Trophoblast cell (in vitro differentiated cells and primary cell): ENCODE data around the gene SMIM45.
A peak's percentile ranks its signal among the peaks of the same experiment; 100 is the strongest.

Source experiments
- DNase-seq, 2 donors: peaks; one replicate each; pipeline ENCODE4 v3.0.0-alpha.2; 2016
- H2AFZ ChIP-seq: 2 replicates; pipeline ENCODE4 v1.6.1; 2013; ENCODE audit warnings: low read length, moderate library complexity, mild to moderate bottlenecking; ENCODE audit not compliant: insufficient read depth, poor library complexity
- H2AK5ac ChIP-seq: 2 replicates; pipeline ENCODE4 v1.6.1; 2013; ENCODE audit warnings: mild to moderate bottlenecking, low read length
- H2BK120ac ChIP-seq: 2 replicates; pipeline ENCODE4 v1.6.1; 2013; ENCODE audit warnings: low read length, mild to moderate bottlenecking, moderate library complexity; ENCODE audit not compliant: insufficient read depth, poor library complexity
- H2BK12ac ChIP-seq: 2 replicates; pipeline ENCODE4 v1.6.1; 2013; ENCODE audit warnings: mild to moderate bottlenecking, low read length, moderate library complexity
- H2BK5ac ChIP-seq: 2 replicates; pipeline ENCODE4 v1.6.1; 2013; ENCODE audit warnings: low read length, low read depth, moderate library complexity, mild to moderate bottlenecking; ENCODE audit not compliant: poor library complexity
- H3K14ac ChIP-seq: 2 replicates; pipeline ENCODE4 v1.6.1; 2013; ENCODE audit warnings: mild to moderate bottlenecking, low read length
- H3K18ac ChIP-seq: 2 replicates; pipeline ENCODE4 v1.6.1; 2013; ENCODE audit warnings: mild to moderate bottlenecking, low read length
- H3K23ac ChIP-seq: 2 replicates; pipeline ENCODE4 v1.6.1; 2013; ENCODE audit warnings: low read length
- H3K27ac ChIP-seq: 2 replicates; pipeline ENCODE4 v1.5.1; 2013; ENCODE audit warnings: low read depth, mild to moderate bottlenecking, inconsistent platforms, low read length, moderate library complexity
- H3K27me3 ChIP-seq: 2 replicates; pipeline ENCODE4 v1.6.1; 2013; ENCODE audit warnings: inconsistent platforms, mild to moderate bottlenecking, low read length, moderate library complexity; ENCODE audit not compliant: insufficient read depth
- H3K36me3 ChIP-seq, 2 experiments: 1 replicate in 1 of 2; 2 replicates in 1 of 2; pipeline ENCODE4 v1.6.1; 2013; ENCODE audit warnings: low read length in 2 of 2, mild to moderate bottlenecking in 2 of 2, moderate library complexity in 1 of 2; ENCODE audit not compliant: insufficient read depth in 2 of 2, control insufficient read depth in 1 of 2
- H3K4ac ChIP-seq: 2 replicates; pipeline ENCODE4 v1.6.1; 2013; ENCODE audit warnings: low read depth, mild to moderate bottlenecking, low read length, moderate library complexity
- H3K4me1 ChIP-seq, 2 experiments: 1 replicate in 1 of 2; 2 replicates in 1 of 2; pipeline ENCODE4 v1.6.1; 2013; ENCODE audit warnings: low read length in 2 of 2, mild to moderate bottlenecking in 2 of 2, moderate library complexity in 1 of 2; ENCODE audit not compliant: insufficient read depth in 2 of 2, control insufficient read depth in 1 of 2
- H3K4me2 ChIP-seq: 2 replicates; pipeline ENCODE4 v1.6.1; 2013; ENCODE audit warnings: inconsistent platforms, mild to moderate bottlenecking, low read length, moderate library complexity
- H3K4me3 ChIP-seq: 2 replicates; pipeline ENCODE4 v1.5.1; 2013; ENCODE audit warnings: mild to moderate bottlenecking, low read depth, low read length, inconsistent platforms
- H3K79me1 ChIP-seq: one replicate; pipeline ENCODE4 v1.6.1; 2013; ENCODE audit warnings: low read length
- H3K79me2 ChIP-seq: 2 replicates; pipeline ENCODE4 v1.6.1; 2013; ENCODE audit warnings: low read length, mild to moderate bottlenecking; ENCODE audit not compliant: control insufficient read depth, insufficient read depth, poor library complexity
- H3K9ac ChIP-seq: 2 replicates; pipeline ENCODE4 v1.6.1; 2013; ENCODE audit warnings: mild to moderate bottlenecking, low read length
- H3K9me3 ChIP-seq: 2 replicates; pipeline ENCODE4 v1.6.1; 2013; ENCODE audit warnings: low read depth, mild to moderate bottlenecking, control low read depth, inconsistent platforms, low read length; ENCODE audit not compliant: insufficient read depth
- H4K12ac ChIP-seq: 2 replicates; pipeline ENCODE4 v1.6.1; 2013; ENCODE audit warnings: low read depth, mild to moderate bottlenecking, low read length, moderate library complexity
- H4K8ac ChIP-seq: 2 replicates; pipeline ENCODE4 v1.6.1; 2013; ENCODE audit warnings: low read depth, mild to moderate bottlenecking, low read length, moderate library complexity
- H4K91ac ChIP-seq: one replicate; pipeline ENCODE4 v1.6.1; 2013; ENCODE audit warnings: low read depth, mild to moderate bottlenecking, low read length, moderate library complexity
- WGBS: extraction: QIAGEN DNeasy Blood & Tissue Kit; methylation state at CpG from one replicate; pipeline ENCODE4 v1.1.7; 2013; ENCODE audit warnings: missing lambda C conversion rate; ENCODE audit not compliant: insufficient read length, insufficient coverage; ENCODE audit errors: extremely low coverage; 5-methylcytosine and 5-hydroxymethylcytosine counted together

Gene SMIM45

DNA sequence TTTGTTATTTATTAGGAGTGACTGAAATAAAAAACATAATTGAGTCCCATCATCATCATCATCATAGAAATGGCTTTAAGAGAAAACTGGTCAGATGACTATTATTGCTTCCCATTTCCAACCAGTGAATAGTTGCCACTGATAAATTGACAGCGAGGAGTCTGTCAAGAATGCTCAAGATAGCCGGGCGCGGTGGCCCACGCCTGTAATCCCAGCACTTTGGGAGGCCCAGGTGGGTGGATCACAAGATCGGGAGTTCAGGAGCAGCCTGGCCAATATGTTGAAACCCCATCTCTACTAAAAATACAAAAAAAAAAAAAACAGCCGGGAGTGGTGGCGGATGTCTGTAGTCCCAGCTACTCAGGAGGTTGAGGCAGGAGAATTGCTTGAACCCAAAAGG lies 48.5 kb downstream of the SMIM45 start:
- no peak overlapping the region for H2BK5ac ChIP-seq
- no peak overlapping the region for H3K23ac ChIP-seq
- no peaks in the 10 kb centered on the region for H3K9me3 ChIP-seq
- H4K12ac ChIP-seq = no peak overlapping the region
- no peak for DNase-seq
- H3K18ac ChIP-seq = no peak overlapping the region
- no peak overlapping the region for H3K14ac ChIP-seq
- no peak overlapping the region for H4K8ac ChIP-seq
- no peak overlapping the region for H3K4me3 ChIP-seq
- H3K27me3 ChIP-seq = no peaks in the 10 kb centered on the region
- no peak overlapping the region for H2BK120ac ChIP-seq
- no CpG with 5 or more reads among the region's 8 CpGs for WGBS
- H4K91ac ChIP-seq = no peak overlapping the region
- no peaks in the 10 kb centered on the region for H3K79me1 ChIP-seq
- no peak overlapping the region for H3K9ac ChIP-seq
- H3K4ac ChIP-seq = no peak overlapping the region
- H3K4me2 ChIP-seq = no peak overlapping the region
- H3K4me1 ChIP-seq = no peaks in the 10 kb centered on the region
- H2AK5ac ChIP-seq = no peak overlapping the region
- no peaks in the 10 kb centered on the region for H3K36me3 ChIP-seq
- no peak overlapping the region for H2BK12ac ChIP-seq
- H3K79me2 ChIP-seq = no peaks in the 10 kb centered on the region
- no peak overlapping the region for H2AFZ ChIP-seq
- no peak overlapping the region for H3K27ac ChIP-seq

DNA sequence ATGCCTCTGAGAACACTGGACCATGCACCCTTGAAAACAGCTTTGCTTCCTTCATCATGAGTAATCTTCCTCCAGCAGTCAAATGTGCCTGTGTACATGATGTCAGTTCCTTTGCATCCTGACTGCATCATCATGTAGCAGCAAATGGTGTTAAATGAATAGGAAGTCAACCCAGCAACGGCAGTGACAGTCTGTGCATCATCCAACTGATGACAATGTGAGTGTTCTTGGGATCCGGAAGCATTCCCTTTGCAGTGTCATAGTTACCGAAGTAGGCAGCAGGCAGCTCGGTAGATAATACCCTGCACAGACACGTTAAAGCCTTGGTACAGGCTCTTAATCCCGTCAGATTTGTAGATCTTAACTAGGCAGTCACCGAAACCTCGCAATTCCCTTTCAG lies 49.2 kb downstream of the SMIM45 start:
- Histone ChIP-seq H2BK12ac (no peak overlapping the region), H3K27ac (no peak overlapping the region), H3K36me3 (no peaks in the 10 kb centered on the region), H3K4me2 (no peak overlapping the region), H2AK5ac (no peak overlapping the region), H3K14ac (no peak overlapping the region), H4K8ac (no peak overlapping the region), H2AFZ (no peak overlapping the region), H2BK5ac (no peak overlapping the region), H3K18ac (no peak overlapping the region), H3K79me2 (no peaks in the 10 kb centered on the region), H3K79me1 (no peaks in the 10 kb centered on the region), H3K4me1 (no peaks in the 10 kb centered on the region), H3K4ac (no peak overlapping the region), H4K12ac (no peak overlapping the region), H3K9ac (no peak overlapping the region), H3K4me3 (no peak overlapping the region), H3K23ac (peak overlapping the region; percentile 9), H2BK120ac (no peak overlapping the region), H3K27me3 (no peaks in the 10 kb centered on the region), H4K91ac (no peak overlapping the region), H3K9me3 (no peaks in the 10 kb centered on the region)
- peak in 1 of 2 donors; percentile 27 for DNase-seq
- WGBS = no CpG with 5 or more reads among the region's 8 CpGs

DNA sequence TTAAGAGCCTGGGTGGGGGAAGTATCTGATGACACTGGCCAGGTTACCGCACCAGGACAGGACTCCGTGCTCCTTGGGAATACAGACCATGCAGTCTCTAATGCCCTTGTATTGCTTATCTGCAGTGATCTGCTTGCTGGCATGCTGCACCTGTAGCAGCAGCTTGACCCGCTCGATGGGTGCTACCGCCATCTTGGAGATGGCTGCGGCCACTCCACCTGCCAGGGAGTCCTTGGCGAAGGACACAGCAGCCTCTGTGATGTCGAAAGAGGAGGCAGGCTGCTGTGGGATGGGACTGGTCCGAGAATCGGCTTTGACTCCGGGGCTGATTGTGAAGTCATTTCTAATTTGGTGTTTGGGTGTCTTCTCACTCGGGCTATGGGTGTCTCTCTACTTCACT lies 49.8 kb downstream of the SMIM45 start:
- Histone ChIP-seq H3K23ac (no peak overlapping the region), H3K4me2 (no peak overlapping the region), H3K36me3 (no peaks in the 10 kb centered on the region), H2BK12ac (no peak overlapping the region), H3K9ac (no peak overlapping the region), H4K8ac (no peak overlapping the region), H3K14ac (no peak overlapping the region), H3K4me1 (no peaks in the 10 kb centered on the region), H2AFZ (no peak overlapping the region), H3K27ac (no peak overlapping the region), H3K79me1 (no peaks in the 10 kb centered on the region), H2BK5ac (no peak overlapping the region), H3K18ac (no peak overlapping the region), H3K4ac (no peak overlapping the region), H3K4me3 (no peak overlapping the region), H3K79me2 (no peaks in the 10 kb centered on the region), H4K91ac (no peak overlapping the region), H2AK5ac (no peak overlapping the region), H3K27me3 (no peaks in the 10 kb centered on the region), H2BK120ac (no peak overlapping the region), H4K12ac (no peak overlapping the region), H3K9me3 (no peaks in the 10 kb centered on the region)
- no CpG with 5 or more reads among the region's 12 CpGs for WGBS
- no peak for DNase-seq

DNA sequence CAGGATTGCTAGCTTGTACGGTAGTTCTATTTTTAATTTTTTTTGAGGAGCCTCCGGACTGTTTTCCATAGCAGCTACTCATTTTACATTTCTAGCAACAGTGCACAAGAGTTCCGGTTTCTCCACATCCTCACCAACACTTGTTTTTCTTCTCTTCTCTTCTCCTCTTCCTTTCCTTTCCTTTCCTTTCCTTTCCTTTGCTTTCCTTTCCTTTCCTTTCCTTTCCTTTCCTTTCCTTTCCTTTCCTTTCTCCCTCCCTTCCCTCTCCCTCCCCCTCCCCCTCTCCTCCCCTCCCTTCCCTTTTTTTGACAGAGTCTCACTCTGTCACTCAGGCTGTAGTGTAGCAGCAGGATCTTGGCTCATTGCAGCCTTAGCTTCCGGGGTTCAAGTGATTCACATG lies 56.0 kb downstream of the SMIM45 start:
- Histone ChIP-seq H3K9ac (no peak overlapping the region), H3K79me2 (no peaks in the 10 kb centered on the region), H3K9me3 (no peaks in the 10 kb centered on the region), H3K4me2 (no peak overlapping the region), H2BK120ac (no peak overlapping the region), H2AK5ac (no peak overlapping the region), H3K4ac (no peak overlapping the region), H3K23ac (no peak overlapping the region), H3K18ac (no peak overlapping the region), H2BK12ac (no peak overlapping the region), H3K27ac (no peak overlapping the region), H4K12ac (no peak overlapping the region), H4K8ac (no peak overlapping the region), H3K14ac (no peak overlapping the region), H2BK5ac (no peak overlapping the region), H3K27me3 (no peaks in the 10 kb centered on the region), H2AFZ (no peak overlapping the region), H3K79me1 (no peaks in the 10 kb centered on the region), H3K4me1 (no peaks in the 10 kb centered on the region), H3K4me3 (no peak overlapping the region), H3K36me3 (no peaks in the 10 kb centered on the region), H4K91ac (no peak overlapping the region)
- DNase-seq = no peak
- no CpG with 5 or more reads among the region's 4 CpGs for WGBS
